Measurements from ENCODE around the gene SLC31A1. TPM values are rescaled to one million over a fixed set of nuclear protein-coding genes. Genes with fewer than 3 reads are reported as not detected.

SLC31A1 gene
- total RNA-seq, 6 donors from 2014 or later: 10.5 to 44.7 (median 28.5) TPM

DNA sequence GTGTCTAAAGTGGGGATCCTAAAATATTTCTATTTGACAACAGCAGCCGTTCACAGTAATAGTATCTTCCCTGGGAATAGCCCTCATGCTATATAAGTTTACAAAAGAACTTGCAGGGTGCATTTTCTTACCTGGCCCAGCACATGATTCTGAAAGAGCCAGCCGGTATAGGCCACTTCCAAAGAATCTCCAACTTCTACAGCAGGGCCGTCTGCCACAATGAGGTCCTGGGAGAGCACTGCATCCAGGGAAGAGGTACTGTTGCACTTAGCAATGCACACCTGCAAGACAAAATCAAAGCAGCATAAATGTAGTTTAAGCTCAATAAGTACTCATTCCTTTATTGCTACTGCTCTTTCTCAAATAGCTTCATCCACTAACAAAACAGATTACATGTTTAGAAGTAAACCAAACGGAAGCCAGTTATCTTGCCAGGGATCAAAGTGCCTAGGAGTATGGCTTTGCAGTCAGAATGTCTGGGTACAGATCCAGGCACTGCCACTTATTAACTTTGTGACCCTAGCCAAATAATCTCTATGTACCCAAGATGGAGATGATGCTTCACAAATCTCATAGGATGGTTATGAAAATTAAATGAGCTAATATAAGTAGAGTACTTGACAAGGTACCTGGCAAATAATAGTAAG, 21.5 kb upstream of the SLC31A1 start:
- ATAC-seq (ENCODE audit: low FRiP score in 2 of 2): no peak
- Histone ChIP-seq H3K36me3 (peaks cover 12 to 83% (median 54%) of the 10 kb centered on the region in 4 donors), H3K4me1 (no peaks in the 10 kb centered on the region), H3K9me3 (no peaks in the 10 kb centered on the region), H3K27me3 (no peaks in the 10 kb centered on the region), H3K27ac (no peak overlapping the region), H3K4me3 (no peak overlapping the region)
- 88 to 90% methylated on average over 4 of the region's 4 CpGs for WGBS, 2 donors
- DNase-seq: no peak
- no peak for TF ChIP-seq POLR2AphosphoS5 (IDR thresholded peaks at IDR 0.05)
- no peak for TF ChIP-seq POLR2A (IDR thresholded peaks at IDR 0.05)
- TF ChIP-seq, protein P1, sequence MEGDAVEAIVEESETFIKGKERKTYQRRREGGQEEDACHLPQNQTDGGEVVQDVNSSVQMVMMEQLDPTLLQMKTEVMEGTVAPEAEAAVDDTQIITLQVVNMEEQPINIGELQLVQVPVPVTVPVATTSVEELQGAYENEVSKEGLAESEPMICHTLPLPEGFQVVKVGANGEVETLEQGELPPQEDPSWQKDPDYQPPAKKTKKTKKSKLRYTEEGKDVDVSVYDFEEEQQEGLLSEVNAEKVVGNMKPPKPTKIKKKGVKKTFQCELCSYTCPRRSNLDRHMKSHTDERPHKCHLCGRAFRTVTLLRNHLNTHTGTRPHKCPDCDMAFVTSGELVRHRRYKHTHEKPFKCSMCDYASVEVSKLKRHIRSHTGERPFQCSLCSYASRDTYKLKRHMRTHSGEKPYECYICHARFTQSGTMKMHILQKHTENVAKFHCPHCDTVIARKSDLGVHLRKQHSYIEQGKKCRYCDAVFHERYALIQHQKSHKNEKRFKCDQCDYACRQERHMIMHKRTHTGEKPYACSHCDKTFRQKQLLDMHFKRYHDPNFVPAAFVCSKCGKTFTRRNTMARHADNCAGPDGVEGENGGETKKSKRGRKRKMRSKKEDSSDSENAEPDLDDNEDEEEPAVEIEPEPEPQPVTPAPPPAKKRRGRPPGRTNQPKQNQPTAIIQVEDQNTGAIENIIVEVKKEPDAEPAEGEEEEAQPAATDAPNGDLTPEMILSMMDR (IDR thresholded peaks at IDR 0.05): no peak
- no peak for TF ChIP-seq EP300 (IDR thresholded peaks at IDR 0.05)

DNA sequence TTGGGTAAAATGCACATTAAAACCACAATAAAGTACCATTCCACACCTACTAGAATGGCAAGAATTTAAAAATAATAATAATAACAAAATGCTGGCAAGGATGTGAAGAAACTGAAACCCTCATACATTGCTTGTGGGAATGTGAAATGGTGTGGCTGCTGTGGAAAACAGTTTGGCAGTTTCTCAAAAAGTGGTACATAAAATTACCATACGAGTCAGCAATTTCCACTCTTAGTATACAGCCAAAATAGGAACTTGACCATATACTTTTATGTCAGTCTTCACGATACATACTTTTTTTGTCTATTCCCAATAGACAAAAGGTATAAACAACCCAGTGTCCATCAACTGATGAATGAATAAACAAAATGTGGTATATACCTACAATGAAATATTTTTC, 15.9 kb upstream of the SLC31A1 start:
- DNase-seq: no peak
- Histone ChIP-seq H3K4me1 (peaks cover 3 to 12% (median 10%) of the 10 kb centered on the region in 4 donors), H3K27ac (peak overlapping the region in 1 of 4 donors; percentile 6), H3K27me3 (no peaks in the 10 kb centered on the region), H3K36me3 (peaks cover 16 to 78% (median 44%) of the 10 kb centered on the region in 4 donors), H3K9me3 (no peaks in the 10 kb centered on the region), H3K4me3 (no peak overlapping the region)
- ATAC-seq (ENCODE audit: low FRiP score in 2 of 2): no peak
- TF ChIP-seq POLR2A (IDR thresholded peaks at IDR 0.05) (no peak), POLR2AphosphoS5 (IDR thresholded peaks at IDR 0.05) (no peak), EP300 (IDR thresholded peaks at IDR 0.05) (no peak)
- TF ChIP-seq, protein P1 (IDR thresholded peaks at IDR 0.05): no peak
- WGBS, 2 donors: 75 to 84% methylated on average over 2 of the region's 2 CpGs

DNA sequence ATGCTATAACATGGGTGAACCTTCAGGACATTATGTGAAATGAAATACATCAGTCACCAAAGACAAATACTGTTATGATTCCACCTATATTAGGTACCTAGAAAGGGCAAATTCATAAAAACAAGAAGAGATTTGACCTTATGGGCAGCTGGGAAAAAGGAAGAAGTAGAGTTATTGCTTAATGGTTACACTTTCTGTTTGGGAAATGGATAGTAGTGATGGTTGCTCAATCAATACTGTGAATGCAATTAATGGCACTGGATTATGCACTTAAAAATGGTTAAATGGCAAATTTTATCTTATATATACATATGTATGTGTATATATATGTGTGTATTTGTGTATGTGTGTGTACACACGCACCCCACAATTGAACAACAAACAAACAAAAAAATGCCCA, 15.5 kb upstream of the SLC31A1 start:
- no peak for DNase-seq
- H3K36me3 ChIP-seq: peaks cover 16 to 82% (median 49%) of the 10 kb centered on the region in 4 donors

DNA sequence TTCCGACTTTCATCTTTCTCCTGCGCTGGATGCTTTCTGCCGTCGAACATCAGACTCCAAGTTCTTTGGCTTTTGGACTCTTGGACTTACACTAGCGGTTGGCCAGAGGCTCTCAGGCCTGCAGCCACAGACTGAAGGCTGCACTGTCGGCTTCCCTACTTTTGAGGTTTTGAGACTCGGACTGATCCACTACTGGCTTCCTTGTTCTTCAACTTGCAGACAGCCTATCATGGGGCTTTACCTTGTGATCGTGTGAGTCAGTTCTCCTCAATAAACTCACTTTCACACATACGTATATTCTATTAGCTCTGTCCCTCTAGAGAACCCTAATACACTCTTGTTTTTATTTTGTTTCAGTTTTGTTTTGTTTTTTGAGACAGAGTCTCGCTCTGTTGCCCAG, 10.5 kb upstream of the SLC31A1 start:
- TF ChIP-seq POLR2A (IDR thresholded peaks at IDR 0.05) (peak in 1 of 4 donors; percentile 71), EP300 (IDR thresholded peaks at IDR 0.05) (no peak), POLR2AphosphoS5 (IDR thresholded peaks at IDR 0.05) (peak in 1 of 2 donors; percentile 21)
- TF ChIP-seq, protein P1 (IDR thresholded peaks at IDR 0.05): no peak
- Histone ChIP-seq H3K9me3 (no peaks in the 10 kb centered on the region), H3K36me3 (peaks cover 11 to 54% (median 29%) of the 10 kb centered on the region in 4 donors), H3K4me1 (peaks cover 15 to 20% (median 17%) of the 10 kb centered on the region in 4 donors), H3K27ac (peak overlapping the region; percentile 41 to 69 (median 54)), H3K27me3 (no peaks in the 10 kb centered on the region), H3K4me3 (no peak overlapping the region)
- ATAC-seq (ENCODE audit: low FRiP score in 2 of 2) (no peak), DNase-seq (peak in 1 of 2 donors; percentile 53)
- WGBS, 2 donors: 90 to 94% methylated on average over 10 of the region's 10 CpGs

More for the DNA sequence above, 15.5 kb upstream of the SLC31A1 start:
- Histone ChIP-seq H3K4me1 (peaks cover 7 to 15% (median 11%) of the 10 kb centered on the region in 4 donors), H3K27me3 (no peaks in the 10 kb centered on the region), H3K27ac (peak overlapping the region in 1 of 4 donors; percentile 31), H3K4me3 (no peak overlapping the region), H3K9me3 (no peaks in the 10 kb centered on the region)
- 97 to 100% methylated on average over 1 of the region's 1 CpG for WGBS, 2 donors
- peak in 1 of 2 donors; percentile 67 for ATAC-seq (ENCODE audit: low FRiP score in 2 of 2)
- TF ChIP-seq POLR2AphosphoS5 (IDR thresholded peaks at IDR 0.05) (no peak), POLR2A (IDR thresholded peaks at IDR 0.05) (no peak), EP300 (IDR thresholded peaks at IDR 0.05) (no peak)
- TF ChIP-seq, protein P1 (IDR thresholded peaks at IDR 0.05): no peak
